IMR-90 (cell line): ENCODE measurements around the gene DSCAML1. TPM values are rescaled to one million over a fixed set of nuclear protein-coding genes. Genes with fewer than 3 reads are reported as not detected.

Experiments
- ATAC-seq: fragments of 200-7000 bp; cut with Tn5 transposase; 2 replicates; pipeline ENCODE4 v1.9.1; 2020; ENCODE audit warnings: low read depth, mild to moderate bottlenecking, moderate library complexity
- BruUV-seq: library from RNA; stranded (reverse); fragments of 400-500 nt; replicated peaks from 2 replicates; lab custom pipeline; 2021; lab: Mats Ljungman, UMichigan
- CTCF ChIA-PET: fragments of 300-600 bp; formaldehyde crosslinking; extraction: SDS; loops from one replicate; lab custom pipeline; 2021; ENCODE audit warnings: antibody characterized with exemption; lab: Yijun Ruan, JAX
- POLR2A ChIA-PET: fragments of 300-600 bp; sonication (Branson Sonifier 250); formaldehyde crosslinking; loops from one replicate; lab custom pipeline; 2022; ENCODE audit warnings: antibody characterized with exemption; ENCODE audit not compliant: unreplicated experiment; lab: Charles Lee
- DNase-seq: peaks from one replicate; pipeline ENCODE4 v3.0.0; 2013
- H2AFZ ChIP-seq: replicated peaks from 2 replicates; pipeline ENCODE3; 2013; ENCODE audit warnings: low read length, mild to moderate bottlenecking; ENCODE audit not compliant: poor library complexity
- H2AK5ac ChIP-seq: 2 replicates; pipeline ENCODE4 v1.6.1; 2013; ENCODE audit warnings: low read depth, low read length, inconsistent platforms
- H2AK9ac ChIP-seq: replicated peaks from 2 replicates; pipeline ENCODE3; 2013; ENCODE audit warnings: mild to moderate bottlenecking, low read depth, low read length, moderate library complexity; ENCODE audit not compliant: poor library complexity
- H2BK120ac ChIP-seq: 2 replicates; pipeline ENCODE4 v1.6.1; 2013; ENCODE audit warnings: low read depth, low read length, inconsistent platforms
- H2BK15ac ChIP-seq: 3 replicates; pipeline ENCODE4 v1.6.1; 2013; ENCODE audit warnings: low read depth, low read length, inconsistent platforms
- H2BK20ac ChIP-seq: 2 replicates; pipeline ENCODE4 v1.6.1; 2013; ENCODE audit warnings: low read depth, mild to moderate bottlenecking, inconsistent platforms, low read length, moderate library complexity
- H2BK5ac ChIP-seq: 2 replicates; pipeline ENCODE4 v1.6.1; 2013; ENCODE audit warnings: mild to moderate bottlenecking, low read depth, low read length, inconsistent platforms; ENCODE audit not compliant: poor library complexity, severe bottlenecking
- H3K14ac ChIP-seq: replicated peaks from 2 replicates; pipeline ENCODE4 v1.6.1; 2013; ENCODE audit warnings: low read depth, low read length, inconsistent platforms
- H3K18ac ChIP-seq: 2 replicates; pipeline ENCODE4 v1.6.1; 2013; ENCODE audit warnings: low read depth, low read length, control low read depth
- H3K23ac ChIP-seq: 2 replicates; pipeline ENCODE4 v1.6.1; 2013; ENCODE audit warnings: low read depth, low read length, inconsistent platforms
- H3K27ac ChIP-seq: 2 replicates; pipeline ENCODE4 v1.5.1; 2013; ENCODE audit warnings: mild to moderate bottlenecking, control low read depth, low read length; ENCODE audit not compliant: insufficient read depth
- H3K27me3 ChIP-seq: 2 replicates; pipeline ENCODE4 v1.6.1; 2013; ENCODE audit warnings: low read length; ENCODE audit not compliant: control insufficient read depth, insufficient read depth
- H3K36me3 ChIP-seq: 2 replicates; pipeline ENCODE4 v1.6.1; 2013; ENCODE audit warnings: low read length, mixed read lengths; ENCODE audit not compliant: control insufficient read depth, insufficient read depth
- H3K4ac ChIP-seq: 2 replicates; pipeline ENCODE4 v1.6.1; 2013; ENCODE audit warnings: low read depth, low read length, inconsistent platforms
- H3K4me1 ChIP-seq: 2 replicates; pipeline ENCODE4 v1.6.1; 2013; ENCODE audit warnings: low read length, mixed read lengths; ENCODE audit not compliant: control insufficient read depth, insufficient read depth
- H3K4me2 ChIP-seq: 2 replicates; pipeline ENCODE4 v1.6.1; 2013; ENCODE audit warnings: low read depth, mild to moderate bottlenecking, control low read depth, low read length, moderate library complexity
- H3K4me3 ChIP-seq: 2 replicates; pipeline ENCODE4 v1.5.1; 2013; ENCODE audit warnings: low read depth, mild to moderate bottlenecking, control low read depth, low read length, moderate library complexity; ENCODE audit not compliant: insufficient read depth
- H3K56ac ChIP-seq: 2 replicates; pipeline ENCODE4 v1.6.1; 2013; ENCODE audit warnings: low read length, inconsistent platforms; ENCODE audit not compliant: insufficient read depth; ENCODE audit errors: extremely low read depth
- H3K79me1 ChIP-seq, 2 experiments: 2 replicates each; pipeline ENCODE4 v1.6.1; 2013; ENCODE audit warnings: low read length in 2 of 2, inconsistent platforms in 1 of 2, low read depth in 1 of 2
- H3K9ac ChIP-seq: 2 replicates; pipeline ENCODE4 v1.6.1; 2013; ENCODE audit warnings: low read depth, low read length, control low read depth
- H3K9me1 ChIP-seq: 2 replicates; pipeline ENCODE4 v1.6.1; 2013; ENCODE audit warnings: low read length, inconsistent platforms; ENCODE audit not compliant: insufficient read depth
- H3K9me3 ChIP-seq: 2 replicates; pipeline ENCODE4 v1.6.1; 2013; ENCODE audit warnings: low read length; ENCODE audit not compliant: control insufficient read depth, insufficient read depth
- H4K20me1 ChIP-seq: 2 replicates; pipeline ENCODE4 v1.6.1; 2013; ENCODE audit warnings: low read length, inconsistent platforms; ENCODE audit not compliant: insufficient read depth
- H4K5ac ChIP-seq: 2 replicates; pipeline ENCODE4 v1.6.1; 2013; ENCODE audit warnings: mild to moderate bottlenecking, low read depth, low read length, control low read depth
- H4K8ac ChIP-seq, 2 experiments: 2 replicates each; pipeline ENCODE4 v1.6.1; 2013; ENCODE audit warnings: low read depth in 2 of 2, low read length in 2 of 2, control low read depth in 1 of 2, inconsistent platforms in 1 of 2
- H4K91ac ChIP-seq: 2 replicates; pipeline ENCODE4 v1.6.1; 2013; ENCODE audit warnings: low read depth, low read length, inconsistent platforms; ENCODE audit not compliant: insufficient read depth
- BHLHE40 ChIP-seq: fragments of 150-350 bp; IDR thresholded peaks from 2 replicates; pipeline ENCODE4 v1.6.1; 2016; ENCODE audit warnings: mild to moderate bottlenecking, low read depth, low read length
- CEBPB ChIP-seq: IDR thresholded peaks from 2 replicates; pipeline ENCODE4 v1.6.1; 2012; ENCODE audit warnings: low read depth, low read length, improper control_type of control experiment
- CHD1 ChIP-seq: IDR thresholded peaks from 2 replicates; pipeline ENCODE4 v1.6.1; 2012; ENCODE audit warnings: low read depth, low read length, improper control_type of control experiment
- CTCF ChIP-seq: conservative IDR thresholded peaks from 2 replicates; pipeline ENCODE4 v1.5.1; 2012; ENCODE audit warnings: mild to moderate bottlenecking, low read depth, low read length, improper control_type of control experiment
- FOS ChIP-seq: fragments of 150-350 bp; IDR thresholded peaks from 2 replicates; pipeline ENCODE4 v1.6.1; 2016; ENCODE audit warnings: low read depth, low read length
- MAFK ChIP-seq: IDR thresholded peaks from 2 replicates; pipeline ENCODE4 v1.6.1; 2012; ENCODE audit warnings: low read depth, low read length, improper control_type of control experiment
- MAZ ChIP-seq: IDR thresholded peaks from 2 replicates; pipeline ENCODE4 v1.6.1; 2012; ENCODE audit warnings: low read depth, mild to moderate bottlenecking, low read length, improper control_type of control experiment, moderate library complexity, borderline replicate concordance
- MXI1 ChIP-seq: IDR thresholded peaks from 2 replicates; pipeline ENCODE4 v1.6.1; 2012; ENCODE audit warnings: low read depth, mild to moderate bottlenecking, low read length, moderate library complexity, borderline replicate concordance
- POLR2A ChIP-seq: IDR thresholded peaks from 2 replicates; pipeline ENCODE4 v1.6.1; 2012; ENCODE audit warnings: mild to moderate bottlenecking, low read depth, low read length
- RAD21 ChIP-seq: IDR thresholded peaks from 2 replicates; pipeline ENCODE4 v1.6.1; 2012; ENCODE audit warnings: low read length, improper control_type of control experiment
- RCOR1 ChIP-seq: IDR thresholded peaks from 2 replicates; pipeline ENCODE4 v1.6.1; 2012; ENCODE audit warnings: mild to moderate bottlenecking, low read length, improper control_type of control experiment; ENCODE audit not compliant: insufficient replicate concordance
- RFX5 ChIP-seq: IDR thresholded peaks from 2 replicates; pipeline ENCODE4 v1.8.0; 2012; ENCODE audit warnings: low read depth, mild to moderate bottlenecking, low read length, moderate library complexity
- SMC3 ChIP-seq: fragments of 150-350 bp; IDR thresholded peaks from 2 replicates; pipeline ENCODE4 v1.6.1; 2016; ENCODE audit warnings: low read depth, mild to moderate bottlenecking, antibody characterized with exemption, low read length, moderate library complexity
- WGBS, 2 experiments: methylation state at CpG; one replicate each; pipeline versions ENCODE4 v1.1.5 to v1.1.7; 2013; ENCODE audit warnings: missing lambda C conversion rate in 2 of 2; ENCODE audit not compliant: insufficient read length in 1 of 2; ENCODE audit errors: extremely low coverage in 2 of 2; 5-methylcytosine and 5-hydroxymethylcytosine counted together
- dilution Hi-C: fragments of 300-500 bp; cut with HindIII; formaldehyde crosslinking; loops from one replicate; pipeline ENCODE4 v1.14.3; 2018; ENCODE audit warnings: low sequenced_read_pairs; ENCODE audit not compliant: unreplicated experiment
- in situ Hi-C: fragments of 300-500 bp; cut with MboI; formaldehyde crosslinking; loops from 3 replicates; pipeline ENCODE4 v1.14.3; 2019; ENCODE audit warnings: low sequenced_read_pairs, inconsistent platforms, mixed read lengths
- intact Hi-C: fragments of 100-400 bp; cut with micrococcal nuclease; formaldehyde crosslinking; loops from 2 replicates; pipeline ENCODE4 v1.10.0; 2022
- polyA plus RNA-seq, 3 experiments: library from polyadenylated mRNA; depleted of rRNA; stranded (reverse); fragments of >200 nt; gene quantifications; 2 replicates each; pipeline ENCODE4 v1.2.3, GENCODE V29; 2012; ENCODE audit warnings: low replicate concordance in 1 of 3
- total RNA-seq: library from RNA; depleted of rRNA; stranded (reverse); fragments of >200 nt; gene quantifications from 2 replicates; pipeline ENCODE4 v1.2.3, GENCODE V29; 2012
- TF ChIP-seq, protein P1 (sequence below): fragments of 150-350 bp; IDR thresholded peaks from 2 replicates; pipeline ENCODE4 v1.6.1; 2017; ENCODE audit warnings: mild to moderate bottlenecking, antibody characterized with exemption, low read length, low read depth

Gene DSCAML1
- total and polyA plus RNA-seq, 2 of the 4 experiments (the other 2 are of a cell fraction), result not detected

- no peak overlapping the region for H3K4ac ChIP-seq
- no peak overlapping the region for H2BK5ac ChIP-seq
- H3K18ac ChIP-seq, result no peak overlapping the region
- H3K4me3 ChIP-seq, result no peak overlapping the region
- ATAC-seq (no peak), DNase-seq (no peak)
- H3K9me1 ChIP-seq, result no peaks in the 10 kb centered on the region
- H2BK120ac ChIP-seq, result no peak overlapping the region
- BruUV-seq, result no TSS peak
- no peak overlapping the region for H4K8ac ChIP-seq
- 62% methylated on average over 11 of the region's 18 CpGs; no CpG with 5 or more reads in 1 of the 2 experiments for WGBS, 2 experiments
- dilution Hi-C loops (no loop called here), in situ Hi-C loops (no loop called here), intact Hi-C loops (no loop called here)
- no peak overlapping the region for H3K4me2 ChIP-seq
- no peaks in the 10 kb centered on the region for H3K9me3 ChIP-seq
- H3K36me3 ChIP-seq, result no peaks in the 10 kb centered on the region
- H2AK9ac ChIP-seq, result no peak overlapping the region
- no peak overlapping the region for H3K27ac ChIP-seq
- H2BK20ac ChIP-seq, result no peak overlapping the region
- no peak overlapping the region for H2AK5ac ChIP-seq
- peaks cover 18% of the 10 kb centered on the region; the same call in 1 of the 2 replicates for H3K27me3 ChIP-seq
- no peak overlapping the region for H3K9ac ChIP-seq
- CTCF ChIA-PET, result no interaction called here
- no peaks in the 10 kb centered on the region for H4K20me1 ChIP-seq
- no peak overlapping the region for H2AFZ ChIP-seq
- POLR2A ChIA-PET, result no interaction called here
- no peaks in the 10 kb centered on the region for H3K79me1 ChIP-seq
- H3K56ac ChIP-seq, result no peak overlapping the region
- no peaks in the 10 kb centered on the region for H3K4me1 ChIP-seq
- H2BK15ac ChIP-seq, result no peak overlapping the region
- no peak for TF ChIP-seq SMC3
- TF ChIP-seq, protein P1, sequence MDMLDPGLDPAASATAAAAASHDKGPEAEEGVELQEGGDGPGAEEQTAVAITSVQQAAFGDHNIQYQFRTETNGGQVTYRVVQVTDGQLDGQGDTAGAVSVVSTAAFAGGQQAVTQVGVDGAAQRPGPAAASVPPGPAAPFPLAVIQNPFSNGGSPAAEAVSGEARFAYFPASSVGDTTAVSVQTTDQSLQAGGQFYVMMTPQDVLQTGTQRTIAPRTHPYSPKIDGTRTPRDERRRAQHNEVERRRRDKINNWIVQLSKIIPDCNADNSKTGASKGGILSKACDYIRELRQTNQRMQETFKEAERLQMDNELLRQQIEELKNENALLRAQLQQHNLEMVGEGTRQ, result no peak
- no peak for TF ChIP-seq RCOR1
- no peak for TF ChIP-seq CTCF
- TF ChIP-seq FOS, result no peak
- TF ChIP-seq MAZ, result no peak
- TF ChIP-seq MXI1, result no peak
- TF ChIP-seq CHD1, result no peak
- TF ChIP-seq POLR2A, result no peak
- TF ChIP-seq RFX5, result no peak
- no peak for TF ChIP-seq RAD21
- no peak for TF ChIP-seq BHLHE40
- TF ChIP-seq MAFK, result no peak
- TF ChIP-seq CEBPB, result no peak
- H3K23ac ChIP-seq, result no peak overlapping the region
- no peak overlapping the region for H4K91ac ChIP-seq
- no peak overlapping the region for H4K5ac ChIP-seq
- no peak overlapping the region for H3K14ac ChIP-seq
These were observed 118.2 kb downstream of the DSCAML1 start for GRCh38 chr11:117678658-117679406.
